Activated T-helper 1 cell treated with anti-CD3 and anti-CD28 coated beads, Interleukin-2, amount 50 U/mL, for 16 hours (primary cell): ENCODE data around the gene RCBTB1.
"Not testable (repeated sequence)": the region's sequence is repeated elsewhere in the genome, so short reads cannot be mapped to it uniquely, and the experiment has no call there.

Source experiments
- DNase-seq, 2 donors: peaks; one replicate each; pipeline ENCODE4 v3.0.0-alpha.2; 2020; ENCODE audit warnings: low read depth in 1 of 2, low spot score in 1 of 2

RCBTB1 gene

GRCh38 chr13:49585220-49586157, at the start of gene RCBTB1:
Gene RCBTB1 (minus strand): TSS chr13:49585558. CDS start chr13:49567279, 18,279 bp downstream.
- peak; percentile 39 to 59 for DNase-seq

- no peak for DNase-seq
Measured at GRCh38 chr13:49633710-49634109, 48.4 kb upstream of the RCBTB1 start.

GRCh38 chr13:49632156-49632555, 46.8 kb upstream of the RCBTB1 start:
- DNase-seq = no peak

- no peak for DNase-seq
Measured at GRCh38 chr13:49630580-49630979, 45.2 kb upstream of the RCBTB1 start.

GRCh38 chr13:49629947-49630346, 44.6 kb upstream of the RCBTB1 start:
- DNase-seq = no peak

- no peak for DNase-seq
Measured at GRCh38 chr13:49629196-49629938, 44.0 kb upstream of the RCBTB1 start.

GRCh38 chr13:49627831-49628652, 42.7 kb upstream of the RCBTB1 start, which contains the start of gene ARL11:
Gene ARL11 (plus strand): TSS chr13:49628507. CDS start chr13:49630448, 1,941 bp downstream.
- peak in 1 of 2 donors; percentile 7 for DNase-seq

- DNase-seq = no peak
Measured at GRCh38 chr13:49625392-49626079, 40.2 kb upstream of the RCBTB1 start.

- no peak for DNase-seq
Measured at GRCh38 chr13:49624229-49624628, 38.9 kb upstream of the RCBTB1 start.

- no peak for DNase-seq
Measured at GRCh38 chr13:49622174-49622946, 37.0 kb upstream of the RCBTB1 start.

- no peak for DNase-seq
Measured at GRCh38 chr13:49620170-49620621, 34.8 kb upstream of the RCBTB1 start.

- DNase-seq = no peak
Measured at GRCh38 chr13:49616676-49617065, 31.3 kb upstream of the RCBTB1 start.

- DNase-seq = no peak
Measured at GRCh38 chr13:49615836-49616675, 30.7 kb upstream of the RCBTB1 start.

- DNase-seq = not testable (repeated sequence)
Measured at GRCh38 chr13:49612042-49612441, 26.7 kb upstream of the RCBTB1 start.

- DNase-seq = no peak
Measured at GRCh38 chr13:49610176-49610575, 24.8 kb upstream of the RCBTB1 start.

- DNase-seq = no peak
Measured at GRCh38 chr13:49608651-49609331, 23.4 kb upstream of the RCBTB1 start.

GRCh38 chr13:49607761-49608160, 22.4 kb upstream of the RCBTB1 start:
- DNase-seq = no peak
